Hepatocyte (in vitro differentiated cells): ENCODE measurements around the gene WDR70. TPM values are rescaled to one million over a fixed set of nuclear protein-coding genes. Genes with fewer than 3 reads are reported as not detected.

Source experiments
- DNase-seq: peaks from one replicate; pipeline ENCODE4 v3.0.0-alpha.2; 2016; ENCODE audit warnings: low spot score
- H2AFZ ChIP-seq: fragments of 200-600 bp; sonication (generic); 2 replicates; pipeline ENCODE4 v1.6.0; 2016; ENCODE audit warnings: antibody characterized with exemption, mild to moderate bottlenecking
- H3K27ac ChIP-seq: fragments of 200-600 bp; sonication (generic); 2 replicates; pipeline ENCODE4 v1.5.1; 2016; ENCODE audit warnings: mild to moderate bottlenecking
- H3K27me3 ChIP-seq: fragments of 200-600 bp; sonication (generic); 2 replicates; pipeline ENCODE4 v1.6.1; 2016
- H3K36me3 ChIP-seq: fragments of 200-600 bp; sonication (generic); replicated peaks from 2 replicates; pipeline ENCODE4 v1.5.1; 2016; ENCODE audit warnings: low read depth; ENCODE audit not compliant: insufficient read depth
- H3K4me1 ChIP-seq: fragments of 200-600 bp; sonication (generic); 2 replicates; pipeline ENCODE4 v1.5.1; 2016; ENCODE audit warnings: mild to moderate bottlenecking, moderate library complexity; ENCODE audit not compliant: insufficient read depth
- H3K4me2 ChIP-seq: fragments of 200-600 bp; sonication (generic); 2 replicates; pipeline ENCODE4 v1.6.0; 2016
- H3K4me3 ChIP-seq: fragments of 200-600 bp; sonication (generic); 2 replicates; pipeline ENCODE4 v1.5.1; 2016; ENCODE audit warnings: mild to moderate bottlenecking
- H3K79me2 ChIP-seq: fragments of 200-600 bp; sonication (generic); 2 replicates; pipeline ENCODE4 v1.6.0; 2017; ENCODE audit warnings: mild to moderate bottlenecking
- H3K9me2 ChIP-seq: fragments of 200-600 bp; sonication (generic); replicated peaks from 2 replicates; pipeline ENCODE4 v1.6.0; 2017; ENCODE audit warnings: mild to moderate bottlenecking; ENCODE audit not compliant: insufficient read depth
- H3K9me3 ChIP-seq: fragments of 200-600 bp; sonication (generic); 2 replicates; pipeline ENCODE4 v1.5.1; 2016; ENCODE audit warnings: low read depth, mild to moderate bottlenecking
- H4K20me1 ChIP-seq: fragments of 200-600 bp; sonication (generic); 2 replicates; pipeline ENCODE4 v1.6.0; 2016; ENCODE audit warnings: mild to moderate bottlenecking; ENCODE audit not compliant: insufficient read depth, poor library complexity, severe bottlenecking
- CTCF ChIP-seq: fragments of 200-600 bp; sonication (generic); IDR thresholded peaks from 2 replicates; pipeline ENCODE4 v1.5.1; 2016; ENCODE audit warnings: antibody characterized with exemption, mild to moderate bottlenecking; ENCODE audit not compliant: poor library complexity
- EZH2 ChIP-seq: fragments of 200-600 bp; sonication (generic); IDR thresholded peaks from 2 replicates; pipeline ENCODE4 v1.6.1; 2016; ENCODE audit warnings: antibody characterized with exemption, mild to moderate bottlenecking, borderline replicate concordance
- EZH2phosphoT487 ChIP-seq: fragments of 200-600 bp; sonication (generic); IDR thresholded peaks from one replicate; pipeline ENCODE4 v1.6.1; 2018; ENCODE audit warnings: antibody characterized with exemption, mild to moderate bottlenecking, low read depth, moderate library complexity; ENCODE audit not compliant: unreplicated experiment, severe bottlenecking
- WGBS: methylation state at CpG from one replicate; pipeline ENCODE4 v1.1.6; 2016; ENCODE audit warnings: low lambda C conversion rate; ENCODE audit errors: missing lambda C conversion rate; 5-methylcytosine and 5-hydroxymethylcytosine counted together
- polyA plus RNA-seq: library from polyadenylated mRNA; unstranded; fragments of >200 nt; fragmentation: Nextera tagmentation; extraction: Ambion mirVana; gene quantifications from 2 replicates; pipeline ENCODE4 v1.2.1, GENCODE V29; 2016
- total RNA-seq: library from RNA; depleted of rRNA; stranded (reverse); fragments of >200 nt; gene quantifications from 2 replicates; pipeline ENCODE4 v1.2.3, GENCODE V29; 2014

WDR70 gene
- total and polyA plus RNA-seq, 2 experiments from 2014 or later: 22.3 to 37.0 TPM

GRCh38 chr5:37417347-37417746 lies 38.2 kb downstream of the WDR70 start:
- no peak for DNase-seq
- 88% methylated on average over 8 of the region's 9 CpGs for whole genome bisulfite sequencing
- no peaks in the 10 kb centered on the region for H3K27me3 ChIP-seq
- no peak overlapping the region for H3K27ac ChIP-seq
- no peaks in the 10 kb centered on the region for H3K9me3 ChIP-seq
- TF ChIP-seq EZH2phosphoT487 (no peak), CTCF (no peak), EZH2 (no peak)
- no peak overlapping the region for H3K4me2 ChIP-seq
- H2AFZ ChIP-seq: no peak overlapping the region
- H4K20me1 ChIP-seq: no peaks in the 10 kb centered on the region
- no peaks in the 10 kb centered on the region for H3K4me1 ChIP-seq
- H3K36me3 ChIP-seq: no peaks in the 10 kb centered on the region
- H3K79me2 ChIP-seq: no peaks in the 10 kb centered on the region
- no peak overlapping the region for H3K4me3 ChIP-seq
- H3K9me2 ChIP-seq: no peaks in the 10 kb centered on the region

- H2AFZ ChIP-seq: no peak overlapping the region
- no peak overlapping the region for H3K4me3 ChIP-seq
- 97% methylated on average over 8 of the region's 8 CpGs for WGBS
- DNase-seq: no peak
- no peaks in the 10 kb centered on the region for H3K27me3 ChIP-seq
- H3K27ac ChIP-seq: no peak overlapping the region
- no peaks in the 10 kb centered on the region for H3K9me2 ChIP-seq
- no peaks in the 10 kb centered on the region for H3K9me3 ChIP-seq
- TF ChIP-seq CTCF (no peak), EZH2phosphoT487 (no peak), EZH2 (no peak)
- H3K4me1 ChIP-seq: no peaks in the 10 kb centered on the region
- H3K36me3 ChIP-seq: no peaks in the 10 kb centered on the region
- H3K79me2 ChIP-seq: no peaks in the 10 kb centered on the region
- no peak overlapping the region for H3K4me2 ChIP-seq
- no peaks in the 10 kb centered on the region for H4K20me1 ChIP-seq
Measured at GRCh38 chr5:37424441-37424840, 45.3 kb downstream of the WDR70 start.

GRCh38 chr5:37428044-37428443 lies 48.9 kb downstream of the WDR70 start:
- H3K79me2 ChIP-seq: no peaks in the 10 kb centered on the region
- TF ChIP-seq EZH2: no peak
- no peak overlapping the region for H2AFZ ChIP-seq
- no peaks in the 10 kb centered on the region for H3K27me3 ChIP-seq
- H3K4me3 ChIP-seq: no peak overlapping the region
- H3K4me2 ChIP-seq: no peak overlapping the region
- WGBS: 100% methylated on average over 1 of the region's 1 CpG
- H4K20me1 ChIP-seq: no peaks in the 10 kb centered on the region
- DNase-seq: no peak
- no peaks in the 10 kb centered on the region for H3K9me2 ChIP-seq
- no peaks in the 10 kb centered on the region for H3K9me3 ChIP-seq
- H3K4me1 ChIP-seq: no peaks in the 10 kb centered on the region
- H3K36me3 ChIP-seq: no peaks in the 10 kb centered on the region
- H3K27ac ChIP-seq: no peak overlapping the region

- no peak for DNase-seq
- H3K4me3 ChIP-seq: no peak overlapping the region
- no peak for TF ChIP-seq CTCF
- TF ChIP-seq EZH2: no peak
- TF ChIP-seq EZH2phosphoT487: no peak
- no peak overlapping the region for H3K4me2 ChIP-seq
- no peaks in the 10 kb centered on the region for H3K9me3 ChIP-seq
- H2AFZ ChIP-seq: no peak overlapping the region
- no peaks in the 10 kb centered on the region for H3K4me1 ChIP-seq
- no peaks in the 10 kb centered on the region for H3K9me2 ChIP-seq
- H3K36me3 ChIP-seq: no peaks in the 10 kb centered on the region
- no peaks in the 10 kb centered on the region for H4K20me1 ChIP-seq
- no peaks in the 10 kb centered on the region for H3K79me2 ChIP-seq
- no peaks in the 10 kb centered on the region for H3K27me3 ChIP-seq
- H3K27ac ChIP-seq: no peak overlapping the region
Measured at GRCh38 chr5:37435261-37435660, 56.1 kb downstream of the WDR70 start.
